WTC11 (cell line): ENCODE data around the gene RWDD1. TPM values are rescaled to one million over a fixed set of nuclear protein-coding genes. Genes with fewer than 3 reads are reported as not detected.

Experiments used
- ATAC-seq: fragments of 200-7000 bp; cut with Tn5 transposase; 2 replicates; pipeline ENCODE4 v1.10.0; 2021; ENCODE audit warnings: mild to moderate bottlenecking, moderate library complexity
- CTCF ChIA-PET: fragments of 300-600 bp; sonication (Branson Sonifier 250); formaldehyde crosslinking; loops from one replicate; lab custom pipeline; 2021; ENCODE audit warnings: antibody characterized with exemption; lab: Charles Lee
- POLR2A ChIA-PET: fragments of 350-600 bp; sonication (Branson Sonifier 250); formaldehyde crosslinking; loops from one replicate; lab custom pipeline; 2021; ENCODE audit warnings: antibody characterized with exemption; lab: Charles Lee
- DNase-seq: peaks from one replicate; pipeline ENCODE4 v3.0.0; 2021; ENCODE audit warnings: low spot score
- H3K27ac Mint-ChIP-seq: 2 replicates; pipeline ENCODE4 v1.8.0; 2021; ENCODE audit warnings: mixed read lengths
- H3K27me3 Mint-ChIP-seq: 2 replicates; pipeline ENCODE4 v1.8.0; 2021; ENCODE audit warnings: low read depth, mild to moderate bottlenecking, moderate library complexity, mixed read lengths
- H3K36me3 Mint-ChIP-seq: 2 replicates; pipeline ENCODE4 v1.8.0; 2021; ENCODE audit warnings: mixed read lengths
- H3K4me1 Mint-ChIP-seq: 2 replicates; pipeline ENCODE4 v1.8.0; 2022; ENCODE audit warnings: mixed read lengths
- H3K4me3 Mint-ChIP-seq: 2 replicates; pipeline ENCODE4 v1.8.0; 2021; ENCODE audit warnings: mild to moderate bottlenecking, moderate library complexity, mixed read lengths
- H3K9me3 Mint-ChIP-seq: 2 replicates; pipeline ENCODE4 v1.8.0; 2021; ENCODE audit warnings: mixed read lengths
- CREB1 ChIP-seq: sonication (generic); formaldehyde crosslinking; IDR thresholded peaks from 2 replicates; pipeline ENCODE4 v1.8.0; 2023; ENCODE audit warnings: mild to moderate bottlenecking, missing genetic modification reagents
- FOXK1 ChIP-seq: sonication (generic); formaldehyde crosslinking; IDR thresholded peaks from 2 replicates; pipeline ENCODE4 v1.8.0; 2022; ENCODE audit warnings: mild to moderate bottlenecking, moderate library complexity, missing genetic modification reagents
- FOXP1 ChIP-seq: sonication (generic); formaldehyde crosslinking; IDR thresholded peaks from 2 replicates; pipeline ENCODE4 v1.8.0; 2022; ENCODE audit warnings: missing genetic modification reagents, mild to moderate bottlenecking, moderate library complexity, borderline replicate concordance
- GABPB1 ChIP-seq: sonication (generic); formaldehyde crosslinking; IDR thresholded peaks from 2 replicates; pipeline ENCODE4 v1.8.1; 2023; ENCODE audit warnings: mild to moderate bottlenecking, missing genetic modification reagents
- JUN ChIP-seq: sonication (generic); formaldehyde crosslinking; IDR thresholded peaks from 2 replicates; pipeline ENCODE4 v1.8.0; 2023; ENCODE audit warnings: mild to moderate bottlenecking, missing genetic modification reagents
- MYBL2 ChIP-seq: sonication (generic); formaldehyde crosslinking; IDR thresholded peaks from 2 replicates; pipeline ENCODE4 v1.8.1; 2023; ENCODE audit warnings: mild to moderate bottlenecking, moderate library complexity, missing genetic modification reagents
- NR1H2 ChIP-seq: sonication (generic); formaldehyde crosslinking; IDR thresholded peaks from 2 replicates; pipeline ENCODE4 v1.9.0; 2021; ENCODE audit warnings: mild to moderate bottlenecking, moderate library complexity, missing genetic modification reagents
- RORB ChIP-seq: fragments of 250-450 bp; sonication (Bioruptor Pico); IDR thresholded peaks from 2 replicates; pipeline ENCODE4 v1.9.0; 2021; ENCODE audit warnings: mild to moderate bottlenecking
- TEAD1 ChIP-seq: sonication (generic); formaldehyde crosslinking; IDR thresholded peaks from 2 replicates; pipeline ENCODE4 v1.8.0; 2022; ENCODE audit warnings: mild to moderate bottlenecking, missing genetic modification reagents
- ZNF396 ChIP-seq: fragments of 250-450 bp; sonication (Bioruptor Pico); IDR thresholded peaks from 2 replicates; pipeline ENCODE4 v1.8.0; 2021; ENCODE audit warnings: mild to moderate bottlenecking, moderate library complexity, borderline replicate concordance
- ZNF416 ChIP-seq: fragments of 250-450 bp; sonication (Bioruptor Pico); IDR thresholded peaks from 2 replicates; pipeline ENCODE4 v1.9.0; 2021; ENCODE audit warnings: mild to moderate bottlenecking, inconsistent platforms
- total RNA-seq: library from RNA; stranded (reverse); gene quantifications from 3 replicates; pipeline ENCODE4 v1.2.3, GENCODE V29; 2021
- TF ChIP-seq, protein P1 (sequence below): fragments of 250-450 bp; sonication (Bioruptor Pico); IDR thresholded peaks from 2 replicates; pipeline ENCODE4 v1.9.0; 2021; ENCODE audit warnings: mild to moderate bottlenecking, borderline replicate concordance
- TF ChIP-seq, protein P2 (sequence below): sonication (generic); formaldehyde crosslinking; IDR thresholded peaks from 2 replicates; pipeline ENCODE4 v1.8.0; 2022; ENCODE audit warnings: mild to moderate bottlenecking, missing genetic modification reagents
- TF ChIP-seq, protein P3 (sequence below): fragments of 250-450 bp; sonication (Bioruptor Pico); IDR thresholded peaks from 2 replicates; pipeline ENCODE4 v1.9.0; 2021; ENCODE audit warnings: mild to moderate bottlenecking
- TF ChIP-seq, protein P4 (sequence below): fragments of 250-450 bp; sonication (Bioruptor Pico); IDR thresholded peaks from 2 replicates; pipeline ENCODE4 v1.9.0; 2021; ENCODE audit warnings: mild to moderate bottlenecking
- TF ChIP-seq, protein P5 (sequence below): fragments of 200-600 bp; IDR thresholded peaks from 2 replicates; pipeline ENCODE4 v1.8.0; 2022; ENCODE audit warnings: antibody characterized with exemption
- TF ChIP-seq, protein P6 (sequence below): sonication (generic); formaldehyde crosslinking; IDR thresholded peaks from 2 replicates; pipeline ENCODE4 v1.8.1; 2022; ENCODE audit warnings: missing genetic modification reagents, borderline replicate concordance

The RWDD1 gene
- total RNA-seq, 1 experiment from 2014 or later = 33.8 TPM

DNA sequence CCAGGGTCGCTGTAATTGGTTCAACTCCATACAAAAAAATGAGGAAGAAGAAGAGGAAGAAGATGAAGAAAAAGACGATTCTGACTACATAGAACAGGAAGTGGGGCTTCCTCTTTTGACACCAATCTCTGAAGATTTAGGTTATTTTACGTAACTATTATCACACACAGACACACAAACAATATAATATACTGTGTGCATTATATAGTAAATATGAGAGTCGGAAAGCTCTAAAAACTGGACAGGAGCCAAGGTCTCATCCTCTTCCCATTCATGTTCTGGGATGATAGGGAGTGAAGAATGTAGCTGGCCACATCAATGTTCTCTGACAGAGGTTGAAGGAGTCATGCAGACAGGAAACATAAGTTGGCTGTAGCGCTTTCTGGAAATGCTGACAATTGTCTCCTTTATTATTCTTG, 58.3 kb downstream of the RWDD1 start (continued):
- TF ChIP-seq, protein P1, sequence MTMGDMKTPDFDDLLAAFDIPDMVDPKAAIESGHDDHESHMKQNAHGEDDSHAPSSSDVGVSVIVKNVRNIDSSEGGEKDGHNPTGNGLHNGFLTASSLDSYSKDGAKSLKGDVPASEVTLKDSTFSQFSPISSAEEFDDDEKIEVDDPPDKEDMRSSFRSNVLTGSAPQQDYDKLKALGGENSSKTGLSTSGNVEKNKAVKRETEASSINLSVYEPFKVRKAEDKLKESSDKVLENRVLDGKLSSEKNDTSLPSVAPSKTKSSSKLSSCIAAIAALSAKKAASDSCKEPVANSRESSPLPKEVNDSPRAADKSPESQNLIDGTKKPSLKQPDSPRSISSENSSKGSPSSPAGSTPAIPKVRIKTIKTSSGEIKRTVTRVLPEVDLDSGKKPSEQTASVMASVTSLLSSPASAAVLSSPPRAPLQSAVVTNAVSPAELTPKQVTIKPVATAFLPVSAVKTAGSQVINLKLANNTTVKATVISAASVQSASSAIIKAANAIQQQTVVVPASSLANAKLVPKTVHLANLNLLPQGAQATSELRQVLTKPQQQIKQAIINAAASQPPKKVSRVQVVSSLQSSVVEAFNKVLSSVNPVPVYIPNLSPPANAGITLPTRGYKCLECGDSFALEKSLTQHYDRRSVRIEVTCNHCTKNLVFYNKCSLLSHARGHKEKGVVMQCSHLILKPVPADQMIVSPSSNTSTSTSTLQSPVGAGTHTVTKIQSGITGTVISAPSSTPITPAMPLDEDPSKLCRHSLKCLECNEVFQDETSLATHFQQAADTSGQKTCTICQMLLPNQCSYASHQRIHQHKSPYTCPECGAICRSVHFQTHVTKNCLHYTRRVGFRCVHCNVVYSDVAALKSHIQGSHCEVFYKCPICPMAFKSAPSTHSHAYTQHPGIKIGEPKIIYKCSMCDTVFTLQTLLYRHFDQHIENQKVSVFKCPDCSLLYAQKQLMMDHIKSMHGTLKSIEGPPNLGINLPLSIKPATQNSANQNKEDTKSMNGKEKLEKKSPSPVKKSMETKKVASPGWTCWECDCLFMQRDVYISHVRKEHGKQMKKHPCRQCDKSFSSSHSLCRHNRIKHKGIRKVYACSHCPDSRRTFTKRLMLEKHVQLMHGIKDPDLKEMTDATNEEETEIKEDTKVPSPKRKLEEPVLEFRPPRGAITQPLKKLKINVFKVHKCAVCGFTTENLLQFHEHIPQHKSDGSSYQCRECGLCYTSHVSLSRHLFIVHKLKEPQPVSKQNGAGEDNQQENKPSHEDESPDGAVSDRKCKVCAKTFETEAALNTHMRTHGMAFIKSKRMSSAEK (CRISPR knock-in tag) = no peak
- TF ChIP-seq FOXP1 (CRISPR knock-in tag) (no peak), NR1H2 (CRISPR knock-in tag) (no peak)

DNA sequence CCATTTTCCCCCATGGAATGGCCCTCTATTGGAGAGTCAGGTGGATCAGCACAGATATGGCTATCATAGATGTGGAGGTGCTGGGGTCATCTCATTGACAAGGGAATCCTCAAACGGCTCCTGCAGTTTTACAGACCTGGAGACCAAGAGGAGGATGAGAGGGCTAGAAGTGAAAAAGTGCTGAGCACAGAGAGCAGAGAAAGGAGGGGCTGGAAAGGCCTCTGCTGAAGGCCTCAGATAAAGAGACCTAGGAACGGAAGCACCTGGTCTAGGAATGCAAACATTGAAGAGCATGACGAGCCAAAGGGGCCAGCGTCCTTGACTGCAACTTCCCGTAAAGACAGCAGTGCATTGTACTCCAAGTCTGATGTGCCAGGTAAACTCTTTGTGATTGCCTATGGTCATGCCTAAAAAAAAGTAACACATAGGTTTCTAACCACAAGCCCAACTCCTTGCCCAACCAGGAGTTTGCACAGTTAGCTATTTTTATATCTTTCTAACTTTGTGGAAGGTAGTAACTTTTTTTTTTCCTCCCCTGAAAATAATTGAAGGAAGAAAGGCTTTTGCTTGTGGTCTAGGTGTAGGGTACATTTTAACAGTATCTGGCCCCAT, 60.2 kb downstream of the RWDD1 start:
- Mint-ChIP-seq H3K4me3 (no peak overlapping the region), H3K36me3 (peaks cover 10% of the 10 kb centered on the region), H3K9me3 (no peaks in the 10 kb centered on the region), H3K4me1 (no peaks in the 10 kb centered on the region), H3K27ac (no peak overlapping the region), H3K27me3 (no peaks in the 10 kb centered on the region; the same call in 1 of the 2 replicates)
- TF ChIP-seq, protein P2, sequence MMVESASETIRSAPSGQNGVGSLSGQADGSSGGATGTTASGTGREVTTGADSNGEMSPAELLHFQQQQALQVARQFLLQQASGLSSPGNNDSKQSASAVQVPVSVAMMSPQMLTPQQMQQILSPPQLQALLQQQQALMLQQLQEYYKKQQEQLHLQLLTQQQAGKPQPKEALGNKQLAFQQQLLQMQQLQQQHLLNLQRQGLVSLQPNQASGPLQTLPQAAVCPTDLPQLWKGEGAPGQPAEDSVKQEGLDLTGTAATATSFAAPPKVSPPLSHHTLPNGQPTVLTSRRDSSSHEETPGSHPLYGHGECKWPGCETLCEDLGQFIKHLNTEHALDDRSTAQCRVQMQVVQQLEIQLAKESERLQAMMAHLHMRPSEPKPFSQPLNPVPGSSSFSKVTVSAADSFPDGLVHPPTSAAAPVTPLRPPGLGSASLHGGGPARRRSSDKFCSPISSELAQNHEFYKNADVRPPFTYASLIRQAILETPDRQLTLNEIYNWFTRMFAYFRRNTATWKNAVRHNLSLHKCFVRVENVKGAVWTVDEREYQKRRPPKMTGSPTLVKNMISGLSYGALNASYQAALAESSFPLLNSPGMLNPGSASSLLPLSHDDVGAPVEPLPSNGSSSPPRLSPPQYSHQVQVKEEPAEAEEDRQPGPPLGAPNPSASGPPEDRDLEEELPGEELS (CRISPR knock-in tag) = no peak
- TF ChIP-seq, protein P3, sequence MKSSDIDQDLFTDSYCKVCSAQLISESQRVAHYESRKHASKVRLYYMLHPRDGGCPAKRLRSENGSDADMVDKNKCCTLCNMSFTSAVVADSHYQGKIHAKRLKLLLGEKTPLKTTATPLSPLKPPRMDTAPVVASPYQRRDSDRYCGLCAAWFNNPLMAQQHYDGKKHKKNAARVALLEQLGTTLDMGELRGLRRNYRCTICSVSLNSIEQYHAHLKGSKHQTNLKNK (CRISPR knock-in tag) = no peak
- TF ChIP-seq ZNF396 (no peak), FOXK1 (CRISPR knock-in tag) (no peak), ZNF416 (CRISPR knock-in tag) (no peak), GABPB1 (CRISPR knock-in tag) (peak; percentile 82)
- ChIA-PET POLR2A (no interaction called here), CTCF (interaction anchor here (1.4 kb wide), 1 partner anchor 70 kb away, joined by 4 read pairs; no protein-coding TSS in a partner anchor)
- DNase-seq (peak; percentile 19), ATAC-seq (peak; percentile 50)

DNA sequence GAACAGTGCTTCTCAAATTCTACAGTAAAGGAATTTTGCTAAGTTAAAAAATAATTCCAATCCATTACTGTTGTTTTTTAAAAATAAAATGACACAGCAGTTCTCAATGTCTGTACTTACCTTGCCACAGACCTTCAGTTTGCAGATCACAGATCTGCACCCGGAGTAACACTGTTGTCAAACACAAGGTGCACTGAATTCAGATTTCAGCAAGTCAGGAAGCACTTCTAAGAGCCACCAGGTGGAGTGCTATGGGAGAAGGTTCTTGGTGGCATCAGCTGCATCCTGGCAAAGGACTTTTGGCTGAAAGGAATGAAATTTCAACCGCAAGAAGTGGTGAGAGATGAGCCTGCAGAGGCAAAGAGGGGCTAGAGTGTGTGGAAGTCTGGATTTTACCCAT, 62.4 kb downstream of the RWDD1 start:
- ChIA-PET POLR2A (no interaction called here), CTCF (no interaction called here)
- peak; percentile 92 for ATAC-seq
- Mint-ChIP-seq H3K4me1 (no peaks in the 10 kb centered on the region), H3K4me3 (no peak overlapping the region), H3K27me3 (no peaks in the 10 kb centered on the region), H3K27ac (peak overlapping the region; percentile 31; the same call in 1 of the 2 replicates), H3K9me3 (peaks cover 4% of the 10 kb centered on the region), H3K36me3 (peaks cover 25% of the 10 kb centered on the region)
- no peak for DNase-seq
- no peak for TF ChIP-seq MYBL2
- TF ChIP-seq CREB1 (CRISPR knock-in tag) = 0 out of 2 replicates have a peak, but pooled peaks have one; percentile 5
- TF ChIP-seq, protein P4, sequence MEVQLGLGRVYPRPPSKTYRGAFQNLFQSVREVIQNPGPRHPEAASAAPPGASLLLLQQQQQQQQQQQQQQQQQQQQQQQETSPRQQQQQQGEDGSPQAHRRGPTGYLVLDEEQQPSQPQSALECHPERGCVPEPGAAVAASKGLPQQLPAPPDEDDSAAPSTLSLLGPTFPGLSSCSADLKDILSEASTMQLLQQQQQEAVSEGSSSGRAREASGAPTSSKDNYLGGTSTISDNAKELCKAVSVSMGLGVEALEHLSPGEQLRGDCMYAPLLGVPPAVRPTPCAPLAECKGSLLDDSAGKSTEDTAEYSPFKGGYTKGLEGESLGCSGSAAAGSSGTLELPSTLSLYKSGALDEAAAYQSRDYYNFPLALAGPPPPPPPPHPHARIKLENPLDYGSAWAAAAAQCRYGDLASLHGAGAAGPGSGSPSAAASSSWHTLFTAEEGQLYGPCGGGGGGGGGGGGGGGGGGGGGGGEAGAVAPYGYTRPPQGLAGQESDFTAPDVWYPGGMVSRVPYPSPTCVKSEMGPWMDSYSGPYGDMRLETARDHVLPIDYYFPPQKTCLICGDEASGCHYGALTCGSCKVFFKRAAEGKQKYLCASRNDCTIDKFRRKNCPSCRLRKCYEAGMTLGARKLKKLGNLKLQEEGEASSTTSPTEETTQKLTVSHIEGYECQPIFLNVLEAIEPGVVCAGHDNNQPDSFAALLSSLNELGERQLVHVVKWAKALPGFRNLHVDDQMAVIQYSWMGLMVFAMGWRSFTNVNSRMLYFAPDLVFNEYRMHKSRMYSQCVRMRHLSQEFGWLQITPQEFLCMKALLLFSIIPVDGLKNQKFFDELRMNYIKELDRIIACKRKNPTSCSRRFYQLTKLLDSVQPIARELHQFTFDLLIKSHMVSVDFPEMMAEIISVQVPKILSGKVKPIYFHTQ (CRISPR knock-in tag) = no peak
- TF ChIP-seq RORB = no peak
- no peak for TF ChIP-seq ZNF396
- no peak for TF ChIP-seq TEAD1 (CRISPR knock-in tag)
- TF ChIP-seq JUN (CRISPR knock-in tag) = no peak
- TF ChIP-seq, protein P5, sequence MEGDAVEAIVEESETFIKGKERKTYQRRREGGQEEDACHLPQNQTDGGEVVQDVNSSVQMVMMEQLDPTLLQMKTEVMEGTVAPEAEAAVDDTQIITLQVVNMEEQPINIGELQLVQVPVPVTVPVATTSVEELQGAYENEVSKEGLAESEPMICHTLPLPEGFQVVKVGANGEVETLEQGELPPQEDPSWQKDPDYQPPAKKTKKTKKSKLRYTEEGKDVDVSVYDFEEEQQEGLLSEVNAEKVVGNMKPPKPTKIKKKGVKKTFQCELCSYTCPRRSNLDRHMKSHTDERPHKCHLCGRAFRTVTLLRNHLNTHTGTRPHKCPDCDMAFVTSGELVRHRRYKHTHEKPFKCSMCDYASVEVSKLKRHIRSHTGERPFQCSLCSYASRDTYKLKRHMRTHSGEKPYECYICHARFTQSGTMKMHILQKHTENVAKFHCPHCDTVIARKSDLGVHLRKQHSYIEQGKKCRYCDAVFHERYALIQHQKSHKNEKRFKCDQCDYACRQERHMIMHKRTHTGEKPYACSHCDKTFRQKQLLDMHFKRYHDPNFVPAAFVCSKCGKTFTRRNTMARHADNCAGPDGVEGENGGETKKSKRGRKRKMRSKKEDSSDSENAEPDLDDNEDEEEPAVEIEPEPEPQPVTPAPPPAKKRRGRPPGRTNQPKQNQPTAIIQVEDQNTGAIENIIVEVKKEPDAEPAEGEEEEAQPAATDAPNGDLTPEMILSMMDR = 0 out of 2 replicates have a peak, but pooled peaks have one; percentile 13
- TF ChIP-seq, protein P6, sequence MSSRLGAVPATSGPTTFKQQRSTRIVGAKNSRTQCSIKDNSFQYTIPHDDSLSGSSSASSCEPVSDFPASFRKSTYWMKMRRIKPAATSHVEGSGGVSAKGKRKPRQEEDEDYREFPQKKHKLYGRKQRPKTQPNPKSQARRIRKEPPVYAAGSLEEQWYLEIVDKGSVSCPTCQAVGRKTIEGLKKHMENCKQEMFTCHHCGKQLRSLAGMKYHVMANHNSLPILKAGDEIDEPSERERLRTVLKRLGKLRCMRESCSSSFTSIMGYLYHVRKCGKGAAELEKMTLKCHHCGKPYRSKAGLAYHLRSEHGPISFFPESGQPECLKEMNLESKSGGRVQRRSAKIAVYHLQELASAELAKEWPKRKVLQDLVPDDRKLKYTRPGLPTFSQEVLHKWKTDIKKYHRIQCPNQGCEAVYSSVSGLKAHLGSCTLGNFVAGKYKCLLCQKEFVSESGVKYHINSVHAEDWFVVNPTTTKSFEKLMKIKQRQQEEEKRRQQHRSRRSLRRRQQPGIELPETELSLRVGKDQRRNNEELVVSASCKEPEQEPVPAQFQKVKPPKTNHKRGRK (CRISPR knock-in tag) = no peak
